PFSK-1 (cell line): Measurements from ENCODE around the gene NSMCE1.

Source experiments
- FOXP2 ChIP-seq: optimal IDR thresholded peaks from 2 replicates; pipeline ENCODE3; 2011; ENCODE audit warnings: borderline replicate concordance, control low read depth, inconsistent platforms; ENCODE audit not compliant: insufficient read depth; ENCODE audit errors: extremely low read length, extremely low read depth
- POLR2AphosphoS5 ChIP-seq: IDR thresholded peaks from 2 replicates; pipeline ENCODE4 v1.6.1; 2012; ENCODE audit warnings: low read depth, mild to moderate bottlenecking, control low read depth, low read length, moderate library complexity
- TAF1 ChIP-seq: IDR thresholded peaks from 2 replicates; pipeline ENCODE4 v1.6.1; 2012; ENCODE audit warnings: low read length, control low read depth, borderline replicate concordance; ENCODE audit not compliant: insufficient read depth

- peak; percentile 68 for TF ChIP-seq TAF1
- no peak for TF ChIP-seq FOXP2
- peak; percentile 92 for TF ChIP-seq POLR2AphosphoS5
These were observed 64.9 kb downstream of the NSMCE1 start, which contains the start of gene KDM8 for GRCh38 chr16:27203507-27204311.
